HepG2 (cell line): Measurements from ENCODE around the gene TBCCD1. TPM values are rescaled to one million over a fixed set of nuclear protein-coding genes. Genes with fewer than 3 reads are reported as not detected.

Experiments
- AFF4 ChIP-seq: sonication (generic); formaldehyde crosslinking; IDR thresholded peaks from 2 replicates; pipeline ENCODE4 v1.4.0; 2020; ENCODE audit warnings: missing genetic modification reagents
- ETV6 ChIP-seq: sonication (generic); formaldehyde crosslinking; conservative IDR thresholded peaks from 2 replicates; pipeline ENCODE4 v1.4.0; 2020; ENCODE audit warnings: missing genetic modification reagents
- FOSL2 ChIP-seq: sonication (generic); formaldehyde crosslinking; IDR thresholded peaks from 2 replicates; pipeline ENCODE4 v1.4.0; 2020; ENCODE audit warnings: missing genetic modification reagents
- GMEB1 ChIP-seq: sonication (generic); formaldehyde crosslinking; IDR thresholded peaks from 2 replicates; pipeline ENCODE4 v1.5.1; 2020; ENCODE audit warnings: missing genetic modification reagents, mild to moderate bottlenecking, borderline replicate concordance
- MNT ChIP-seq: fragments of 450-650 bp; IDR thresholded peaks from 2 replicates; pipeline ENCODE4 v1.6.1; 2016
- MYNN ChIP-seq: sonication (generic); formaldehyde crosslinking; IDR thresholded peaks from 2 replicates; pipeline ENCODE4 v1.4.0; 2020; ENCODE audit warnings: mild to moderate bottlenecking, low read depth, missing genetic modification reagents
- NCOA5 ChIP-seq: sonication (generic); formaldehyde crosslinking; IDR thresholded peaks from 2 replicates; pipeline ENCODE4 v1.4.0; 2020; ENCODE audit warnings: missing genetic modification reagents
- PREB ChIP-seq: sonication (generic); formaldehyde crosslinking; IDR thresholded peaks from 2 replicates; pipeline ENCODE4 v1.4.0; 2020; ENCODE audit warnings: missing genetic modification reagents
- SCMH1 ChIP-seq: sonication (generic); formaldehyde crosslinking; IDR thresholded peaks from 2 replicates; pipeline ENCODE4 v1.9.0; 2021; ENCODE audit warnings: missing genetic modification reagents, mild to moderate bottlenecking, borderline replicate concordance
- TCF12 ChIP-seq, 2 experiments: fragments of 450-650 bp in 1 of 2; sonication (generic) in 1 of 2; formaldehyde crosslinking in 1 of 2; IDR thresholded peaks; 2 replicates each; pipeline versions ENCODE4 v1.6.1 to v1.8.0; 2017 to 2022; ENCODE audit warnings: antibody characterized with exemption in 1 of 2, mild to moderate bottlenecking in 1 of 2, missing genetic modification reagents in 1 of 2, moderate library complexity in 1 of 2
- ZFP62 ChIP-seq: sonication (generic); formaldehyde crosslinking; IDR thresholded peaks from 2 replicates; pipeline ENCODE4 v1.4.0; 2020; ENCODE audit warnings: missing genetic modification reagents
- ZKSCAN8 ChIP-seq: IDR thresholded peaks from 2 replicates; pipeline ENCODE4 v1.6.1; 2016; ENCODE audit warnings: borderline replicate concordance, missing genetic modification reagents, missing compliant biosample characterization
- ZNF280D ChIP-seq: sonication (generic); formaldehyde crosslinking; IDR thresholded peaks from 2 replicates; pipeline ENCODE4 v1.5.1; 2020; ENCODE audit warnings: mild to moderate bottlenecking, missing genetic modification reagents
- ZNF746 ChIP-seq: sonication (generic); formaldehyde crosslinking; IDR thresholded peaks from 2 replicates; pipeline ENCODE4 v1.8.0; 2022; ENCODE audit warnings: mild to moderate bottlenecking, missing genetic modification reagents
- polyA plus RNA-seq, 8 experiments: library from polyadenylated mRNA; depleted of rRNA in 3 of 8; stranded (reverse) in 7 of 8; unstranded in 1 of 8; fragments of >200 nt; fragmentation: Illumina TruSeq in 4 of 8; extraction: Trizol in 4 of 8; gene quantifications; 2 replicates each; pipeline versions ENCODE4 v1.2.1 to v1.2.3, GENCODE V29; 2011 to 2016; ENCODE audit warnings: low read depth in 4 of 8, missing spikeins in 1 of 8, mixed read lengths in 1 of 8; ENCODE audit not compliant: insufficient read depth in 1 of 8
- total RNA-seq, 5 experiments: library from RNA; depleted of rRNA; stranded (reverse); fragments of >200 nt; fragmentation: Illumina TruSeq; extraction: Trizol; gene quantifications; 2 replicates each; pipeline ENCODE4 v1.2.3, GENCODE V29; 2016; ENCODE audit warnings: low read depth in 1 of 5

TBCCD1 gene
- total and polyA plus RNA-seq, 2 of the 13 experiments (the other 11 are each of a cell fraction or from before 2014, with no cell fraction given) = 13.6 to 16.2 TPM

- TF ChIP-seq GMEB1 (CRISPR knock-in tag) (no peak), PREB (CRISPR knock-in tag) (no peak), SCMH1 (no peak), ETV6 (CRISPR knock-in tag) (no peak), MNT (no peak), TCF12 (IDR thresholded peaks at IDR 0.05) (no peak), TCF12 (CRISPR knock-in tag; IDR thresholded peaks at IDR 0.05) (no peak), ZKSCAN8 (no peak), AFF4 (CRISPR knock-in tag) (peak; percentile 26; the same call in 1 of the 2 replicates), ZNF280D (CRISPR knock-in tag) (no peak), ZNF746 (CRISPR knock-in tag) (no peak), NCOA5 (CRISPR knock-in tag) (no peak), FOSL2 (no peak), ZFP62 (CRISPR knock-in tag) (no peak), MYNN (CRISPR knock-in tag) (no peak)
These were observed 46.6 kb upstream of the TBCCD1 start (continued) for GRCh38 chr3:186613637-186614265.
